Measurements from ENCODE around the gene ANAPC7. TPM values are rescaled to one million over a fixed set of nuclear protein-coding genes. Genes with fewer than 3 reads are reported as not detected.

The ANAPC7 gene
- total RNA-seq, 2 experiments from 2014 or later: 84.7 to 136 TPM

DNA sequence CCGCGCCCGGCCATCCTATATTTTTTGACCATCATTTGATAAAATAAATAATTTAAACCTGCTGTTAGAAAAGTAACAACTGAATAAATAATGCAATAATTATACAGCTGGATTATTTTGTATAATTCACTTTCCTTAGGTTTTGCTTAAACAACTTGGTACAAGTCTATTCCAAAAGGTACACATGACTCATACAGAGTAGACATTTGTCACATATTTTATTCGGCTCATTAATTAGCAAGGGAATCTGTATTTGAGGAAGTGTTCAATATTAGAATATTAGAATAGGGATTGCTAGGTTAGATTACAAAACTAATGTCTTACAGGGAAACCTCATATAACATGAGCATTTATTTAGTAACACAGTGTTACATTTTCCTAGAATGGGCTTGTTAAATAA is 73.8 kb downstream of the ANAPC7 start:
- no peak for DNase-seq (ENCODE audit: low spot score)
- TF ChIP-seq EZH2phosphoT487 (IDR thresholded peaks at IDR 0.05; ENCODE audit: borderline replicate concordance, low read depth, low read length): no peak
- TF ChIP-seq, protein P1, sequence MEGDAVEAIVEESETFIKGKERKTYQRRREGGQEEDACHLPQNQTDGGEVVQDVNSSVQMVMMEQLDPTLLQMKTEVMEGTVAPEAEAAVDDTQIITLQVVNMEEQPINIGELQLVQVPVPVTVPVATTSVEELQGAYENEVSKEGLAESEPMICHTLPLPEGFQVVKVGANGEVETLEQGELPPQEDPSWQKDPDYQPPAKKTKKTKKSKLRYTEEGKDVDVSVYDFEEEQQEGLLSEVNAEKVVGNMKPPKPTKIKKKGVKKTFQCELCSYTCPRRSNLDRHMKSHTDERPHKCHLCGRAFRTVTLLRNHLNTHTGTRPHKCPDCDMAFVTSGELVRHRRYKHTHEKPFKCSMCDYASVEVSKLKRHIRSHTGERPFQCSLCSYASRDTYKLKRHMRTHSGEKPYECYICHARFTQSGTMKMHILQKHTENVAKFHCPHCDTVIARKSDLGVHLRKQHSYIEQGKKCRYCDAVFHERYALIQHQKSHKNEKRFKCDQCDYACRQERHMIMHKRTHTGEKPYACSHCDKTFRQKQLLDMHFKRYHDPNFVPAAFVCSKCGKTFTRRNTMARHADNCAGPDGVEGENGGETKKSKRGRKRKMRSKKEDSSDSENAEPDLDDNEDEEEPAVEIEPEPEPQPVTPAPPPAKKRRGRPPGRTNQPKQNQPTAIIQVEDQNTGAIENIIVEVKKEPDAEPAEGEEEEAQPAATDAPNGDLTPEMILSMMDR (conservative IDR thresholded peaks at IDR 0.05; ENCODE audit: low read length): no peak
- Histone ChIP-seq H3K4me3 (ENCODE audit: low read depth, low read length, poor library complexity, severe bottlenecking) (no peak overlapping the region), H3K4me2 (ENCODE audit: low read length) (no peak overlapping the region), H3K9me3 (ENCODE audit: low read length) (no peaks in the 10 kb centered on the region), H3K79me2 (ENCODE audit: insufficient read depth, low read depth, low read length) (peaks cover 62% of the 10 kb centered on the region), H2AFZ (ENCODE audit: low read length) (no peak overlapping the region), H3K27ac (ENCODE audit: low read depth, low read length, poor library complexity, severe bottlenecking) (no peak overlapping the region), H3K4me1 (ENCODE audit: insufficient read depth, low read length, poor library complexity, severe bottlenecking) (no peaks in the 10 kb centered on the region), H4K20me1 (ENCODE audit: insufficient read depth, low read length) (peaks cover 16% of the 10 kb centered on the region; the same call in 1 of the 2 replicates), H3K36me3 (ENCODE audit: insufficient read depth, low read length) (peaks cover 98% of the 10 kb centered on the region), H3K9me2 (ENCODE audit: insufficient read depth, low read length) (no peaks in the 10 kb centered on the region)
- POLR2A ChIA-PET: interaction anchor here (0.9 to 4.6 kb wide), 3 partner anchors 9 to 15 kb away, joined by 3 to 23 read pairs (median 3); no protein-coding TSS in a partner anchor
- intact Hi-C loops (cut with micrococcal nuclease; ENCODE audit: unreplicated experiment): no loop called here
- CTCF ChIA-PET (ENCODE audit: unreplicated experiment): no interaction called here
- BruUV-seq (replicated peaks): no TSS peak

Small RNAs within 50 kb of the gene (small RNA-seq; reads per million reads assigned to genes)
- not detected for gene RN7SL769P

Other genes starting within 250 kb of the ANAPC7 start
- 84.1 and 93.5 TPM in 2 replicates for gene ATP2A2, start 122.5 kb downstream of the ANAPC7 start, total RNA-seq (2014; rRNA removed; shearing (Covaris generic))
- gene ATP2A2, start 122.5 kb downstream of the ANAPC7 start, total RNA-seq (2022): 166 and 178 TPM in 2 replicates
- gene ARPC3, start 46.6 kb upstream of the ANAPC7 start, total RNA-seq (2014; rRNA removed; shearing (Covaris generic)): 250 and 256 TPM in 2 replicates
- 385 and 401 TPM in 2 replicates for gene ARPC3, start 46.6 kb upstream of the ANAPC7 start, total RNA-seq (2022)
- 18.6 and 24.2 TPM in 2 replicates for gene GPN3, start 64.5 kb upstream of the ANAPC7 start, total RNA-seq (2014; rRNA removed; shearing (Covaris generic))
- gene GPN3, start 64.5 kb upstream of the ANAPC7 start, total RNA-seq (2022): 39.9 and 43.7 TPM in 2 replicates
- 62.5 and 64.6 TPM in 2 replicates for gene FAM216A, start 65.1 kb upstream of the ANAPC7 start, total RNA-seq (2014; rRNA removed; shearing (Covaris generic))
- 58.3 and 62.4 TPM in 2 replicates for gene FAM216A, start 65.1 kb upstream of the ANAPC7 start, total RNA-seq (2022)
- gene VPS29, start 98.4 kb upstream of the ANAPC7 start, total RNA-seq (2014; rRNA removed; shearing (Covaris generic)): 52.3 and 80.3 TPM in 2 replicates
- 162 and 168 TPM in 2 replicates for gene VPS29, start 98.4 kb upstream of the ANAPC7 start, total RNA-seq (2022)
- gene RAD9B, start 98.6 kb upstream of the ANAPC7 start, total RNA-seq (2014; rRNA removed; shearing (Covaris generic)): 0.46 and 0.76 TPM in 2 replicates
- gene RAD9B, start 98.6 kb upstream of the ANAPC7 start, total RNA-seq (2022): 1.9 and 3.0 TPM in 2 replicates
- gene PPTC7, start 179.6 kb upstream of the ANAPC7 start, total RNA-seq (2014; rRNA removed; shearing (Covaris generic)): 8.3 and 11.4 TPM in 2 replicates
- gene PPTC7, start 179.6 kb upstream of the ANAPC7 start, total RNA-seq (2022): 29.7 and 30.6 TPM in 2 replicates
- 4.0 and 8.7 TPM in 2 replicates for gene TCTN1, start 210.4 kb upstream of the ANAPC7 start, total RNA-seq (2014; rRNA removed; shearing (Covaris generic))
- gene TCTN1, start 210.4 kb upstream of the ANAPC7 start, total RNA-seq (2022): 19.9 and 21.0 TPM in 2 replicates

Measured in OCI-LY7 (cell line).